GM12878 (cell line): Measurements from ENCODE around the gene THAP4. TPM values are rescaled to one million over a fixed set of nuclear protein-coding genes. Genes with fewer than 3 reads are reported as not detected.

Source experiments
- ATAC-seq: fragments of 200-7000 bp; cut with Tn5 transposase; 3 replicates; pipeline ENCODE4 v1.9.1; 2020; ENCODE audit warnings: mild to moderate bottlenecking, moderate library complexity
- BruUV-seq: library from RNA; stranded (reverse); fragments of 400-500 nt; replicated peaks from 2 replicates; lab custom pipeline; 2021; lab: Mats Ljungman, UMichigan
- CTCF ChIA-PET: fragments of 300-600 bp; sonication (Branson Sonifier 250); formaldehyde crosslinking; extraction: SDS; loops from one replicate; lab custom pipeline; 2021; ENCODE audit warnings: inconsistent platforms; lab: Yijun Ruan, JAX
- POLR2A ChIA-PET: fragments of 350-600 bp; formaldehyde crosslinking; extraction: SDS; loops from one replicate; lab custom pipeline; 2021; ENCODE audit warnings: inconsistent platforms; lab: Charles Lee
- RAD21 ChIA-PET: fragments of 300-600 bp; sonication (Branson Sonifier 250); formaldehyde crosslinking; loops from one replicate; lab custom pipeline; 2023; ENCODE audit warnings: antibody characterized with exemption; ENCODE audit not compliant: unreplicated experiment; lab: Charles Lee
- SMC1A ChIA-PET: fragments of 300-600 bp; sonication (Branson Sonifier 250); formaldehyde crosslinking; loops from one replicate; lab custom pipeline; 2023; ENCODE audit not compliant: unreplicated experiment, uncharacterized antibody; lab: Charles Lee
- DNase-seq: peaks from one replicate; pipeline ENCODE4 v3.0.0-alpha.2; 2011; ENCODE audit warnings: low read depth, low spot score
- FAIRE-seq: peaks from 3 replicates; lab custom pipeline; 2011; peaks lifted over from hg19 to GRCh38; lab: Jason Lieb, UNC
- H2AFZ ChIP-seq: 2 replicates; pipeline ENCODE4 v1.6.0; 2011; ENCODE audit warnings: low read depth, low read length, control low read depth; ENCODE audit not compliant: control insufficient read depth
- H3K27ac ChIP-seq: 2 replicates; pipeline ENCODE4 v1.5.1; 2011; ENCODE audit warnings: control low read depth; ENCODE audit not compliant: control insufficient read depth, insufficient read depth
- H3K27me3 ChIP-seq, 2 experiments: replicated peaks in 1 of 2; 2 replicates each; pipeline versions ENCODE4 v1.6.0 to v1.6.1; 2011; ENCODE audit warnings: low read length in 1 of 2; ENCODE audit not compliant: control insufficient read depth in 2 of 2, insufficient read depth in 2 of 2
- H3K36me3 ChIP-seq, 2 experiments: 2 replicates each; pipeline ENCODE4 v1.5.1; 2011; ENCODE audit warnings: low read length in 1 of 2; ENCODE audit not compliant: control insufficient read depth in 2 of 2, insufficient read depth in 2 of 2
- H3K4me1 ChIP-seq: 2 replicates; pipeline ENCODE4 v1.6.1; 2011; ENCODE audit warnings: mild to moderate bottlenecking, low read length, moderate library complexity, mixed read lengths; ENCODE audit not compliant: control insufficient read depth, insufficient read depth
- H3K4me2 ChIP-seq: 2 replicates; pipeline ENCODE4 v1.6.0; 2011; ENCODE audit warnings: control low read depth; ENCODE audit not compliant: control insufficient read depth, insufficient read depth
- H3K4me3 ChIP-seq: fragments of 200-600 bp; sonication (generic); 2 replicates; pipeline ENCODE4 v1.5.1; 2016
- H3K79me2 ChIP-seq: 2 replicates; pipeline ENCODE4 v1.6.0; 2011; ENCODE audit warnings: low read length; ENCODE audit not compliant: control insufficient read depth, insufficient read depth
- H3K9ac ChIP-seq: 2 replicates; pipeline ENCODE4 v1.8.0; 2011; ENCODE audit warnings: low read length, control low read depth, mixed read lengths; ENCODE audit not compliant: control insufficient read depth, insufficient read depth
- H3K9me3 ChIP-seq: replicated peaks from 3 replicates; pipeline ENCODE4 v1.5.1; 2011; ENCODE audit warnings: mild to moderate bottlenecking, low read length; ENCODE audit not compliant: control insufficient read depth, insufficient read depth
- H4K20me1 ChIP-seq: 2 replicates; pipeline ENCODE4 v1.6.0; 2011; ENCODE audit not compliant: control insufficient read depth, insufficient read depth
- BCL3 ChIP-seq: IDR thresholded peaks from 2 replicates; pipeline ENCODE4 v1.6.1; 2011; ENCODE audit warnings: borderline replicate concordance, low read depth, mild to moderate bottlenecking, moderate library complexity, low read length; ENCODE audit not compliant: insufficient read depth, poor library complexity, severe bottlenecking
- CHD2 ChIP-seq: IDR thresholded peaks from 2 replicates; pipeline ENCODE4 v1.6.1; 2011; ENCODE audit warnings: low read depth, low read length, improper control_type of control experiment, borderline replicate concordance
- CREM ChIP-seq: IDR thresholded peaks from 2 replicates; pipeline ENCODE4 v1.6.1; 2014; ENCODE audit warnings: antibody characterized with exemption, low read depth
- MEF2B ChIP-seq: fragments of 450-650 bp; IDR thresholded peaks from 2 replicates; pipeline ENCODE4 v1.6.1; 2018; ENCODE audit warnings: mild to moderate bottlenecking, moderate library complexity; ENCODE audit not compliant: partially characterized antibody, poor library complexity, severe bottlenecking
- SMARCA5 ChIP-seq: fragments of 450-650 bp; IDR thresholded peaks from 2 replicates; pipeline ENCODE4 v1.6.1; 2017; ENCODE audit warnings: mild to moderate bottlenecking
- YBX1 ChIP-seq: fragments of 450-650 bp; IDR thresholded peaks from 2 replicates; pipeline ENCODE4 v1.6.1; 2016; ENCODE audit warnings: antibody characterized with exemption
- YY1 ChIP-seq: IDR thresholded peaks from 2 replicates; pipeline ENCODE4 v1.6.1; 2011; ENCODE audit warnings: low read depth, mild to moderate bottlenecking, low read length
- ZZZ3 ChIP-seq: IDR thresholded peaks from 2 replicates; pipeline ENCODE4 v1.6.1; 2011; ENCODE audit warnings: low read depth; ENCODE audit not compliant: control insufficient read depth, insufficient read length
- WGBS: methylation state at CpG from one replicate; pipeline ENCODE4 v1.1.6; 2016; ENCODE audit warnings: low lambda C conversion rate; ENCODE audit not compliant: insufficient replicate concordance, insufficient coverage; ENCODE audit errors: missing lambda C conversion rate; 5-methylcytosine and 5-hydroxymethylcytosine counted together
- in situ Hi-C: fragments of 300-500 bp; cut with MboI; formaldehyde crosslinking; loops from 9 replicates; pipeline ENCODE4 v1.14.3; 2018; ENCODE audit warnings: mixed read lengths
- intact Hi-C: fragments of 100-400 bp; cut with micrococcal nuclease; formaldehyde crosslinking; loops from one replicate; pipeline ENCODE4 v1.14.2; 2022; ENCODE audit not compliant: unreplicated experiment
- polyA plus RNA-seq, 11 experiments: library from polyadenylated mRNA; depleted of rRNA in 4 of 11; unstranded in 6 of 11; stranded (reverse) in 5 of 11; fragments of >200 nt; fragmentation: Nextera tagmentation in 4 of 11; fragmentation: Illumina TruSeq in 1 of 11; extraction: Ambion mirVana in 4 of 11; extraction: Trizol in 1 of 11; gene quantifications; 1 replicate in 1 of 11; 2 replicates in 10 of 11; pipeline versions ENCODE4 v1.2.1 to v1.2.3, GENCODE V29; 2011 to 2016; ENCODE audit warnings: inconsistent platforms in 2 of 11, missing spikeins in 2 of 11, low read depth in 1 of 11
- total RNA-seq, 4 experiments: library from RNA; depleted of rRNA in 3 of 4; stranded (reverse); fragments of >200 nt in 3 of 4; fragmentation: Illumina TruSeq in 1 of 4; extraction: Trizol in 1 of 4; gene quantifications; 2 replicates each; pipeline versions ENCODE4 v1.2.1 to v1.2.3, GENCODE V29; 2013 to 2021
- TF ChIP-seq, protein P1 (sequence below): IDR thresholded peaks from 2 replicates; pipeline ENCODE4 v1.6.1; 2011; ENCODE audit warnings: mild to moderate bottlenecking, low read depth, low read length, moderate library complexity; ENCODE audit not compliant: insufficient replicate concordance

The THAP4 gene
- total and polyA plus RNA-seq, 10 of the 15 experiments (the other 5 are each of a cell fraction or from before 2014, with no cell fraction given) = 12.9 to 67.7 (median 44.5) TPM

DNA sequence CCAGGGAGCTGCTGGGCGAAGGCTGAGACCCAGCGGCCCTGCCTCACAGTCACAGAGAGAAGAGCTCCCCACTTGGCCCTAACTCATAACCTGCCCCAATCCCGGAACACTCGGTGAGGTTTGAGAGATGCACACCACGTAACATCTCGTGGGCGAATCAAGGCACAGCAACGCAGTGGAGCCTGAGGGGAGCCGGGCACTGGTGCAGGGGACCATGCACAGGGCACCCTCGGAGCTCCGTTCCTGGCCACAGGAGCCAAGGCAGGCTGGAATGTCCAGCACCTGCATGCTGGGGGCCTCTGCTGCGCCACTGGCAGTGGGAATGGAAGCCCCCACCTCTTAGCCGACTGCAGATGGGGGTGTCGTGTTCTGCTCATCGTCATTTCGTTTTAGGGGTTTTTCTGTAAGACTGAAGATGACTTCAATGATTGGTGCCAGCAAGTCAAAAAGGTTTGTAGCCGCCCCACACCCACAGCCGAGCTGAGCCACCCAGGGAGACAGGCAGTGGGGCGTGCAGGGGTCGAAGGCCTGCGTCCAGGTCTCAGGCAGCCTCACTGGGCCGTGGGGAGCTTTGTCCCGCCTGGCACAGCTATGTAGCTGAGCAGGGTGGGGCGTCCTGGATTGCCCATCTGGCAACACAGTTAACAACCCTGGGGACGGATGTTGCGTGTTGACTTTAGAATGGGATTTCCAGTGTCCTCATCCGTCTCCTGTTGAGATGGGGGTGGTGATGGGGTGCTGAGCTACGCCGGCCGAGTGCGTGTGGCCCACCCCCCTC, 33.6 kb upstream of the THAP4 start:
- Histone ChIP-seq H3K9ac (no peak overlapping the region), H3K36me3 (peaks cover 0 to 7% of the 10 kb centered on the region in 2 experiments; a peak in 3 of 4 replicates), H3K27me3 (no peaks in the 10 kb centered on the region), H4K20me1 (no peaks in the 10 kb centered on the region), H2AFZ (no peak overlapping the region), H3K79me2 (no peaks in the 10 kb centered on the region), H3K4me3 (no peak overlapping the region), H3K27ac (no peak overlapping the region), H3K9me3 (no peaks in the 10 kb centered on the region), H3K4me2 (no peak overlapping the region), H3K4me1 (no peaks in the 10 kb centered on the region)
- 89% methylated on average over 31 of the region's 31 CpGs for WGBS
- ChIA-PET POLR2A (no interaction called here), SMC1A (interaction anchor here (1.5 kb wide), 1 partner anchor 11 kb away, joined by 3 read pairs; no protein-coding TSS in a partner anchor), CTCF (interaction anchor here (1.7 kb wide), 1 partner anchor 207 kb away, joined by 8 read pairs; no protein-coding TSS in a partner anchor), RAD21 (no interaction called here)
- TF ChIP-seq MEF2B = no peak
- TF ChIP-seq YBX1 = no peak
- TF ChIP-seq CHD2 = no peak
- no peak for DNase-seq
- no peak for ATAC-seq
- no peak for FAIRE-seq
- BruUV-seq = no TSS peak
- in situ Hi-C loops (no loop called here), intact Hi-C loops (no loop called here)

DNA sequence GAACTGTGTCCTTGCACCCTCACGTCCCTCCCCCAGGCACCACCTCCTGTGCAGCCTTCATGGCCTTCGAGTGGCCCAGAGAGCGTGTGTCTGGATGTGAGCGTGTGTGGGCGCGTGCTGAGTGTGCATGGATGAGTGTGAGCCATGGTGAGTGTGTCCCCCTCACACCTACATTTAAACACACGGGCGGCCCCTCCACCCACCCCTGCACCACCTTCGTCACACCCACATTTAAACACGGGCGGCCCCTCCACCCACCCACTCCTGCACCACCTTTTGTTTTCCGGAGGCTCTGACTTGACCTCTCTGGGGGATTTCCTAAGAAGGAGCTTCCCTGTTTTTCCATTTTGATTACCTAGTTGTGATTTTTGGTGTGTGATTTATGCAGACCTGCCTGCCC, 31.9 kb upstream of the THAP4 start:
- Histone ChIP-seq H4K20me1 (no peaks in the 10 kb centered on the region), H3K9ac (no peak overlapping the region), H2AFZ (no peak overlapping the region), H3K9me3 (no peaks in the 10 kb centered on the region), H3K27me3 (no peaks in the 10 kb centered on the region), H3K4me2 (no peak overlapping the region), H3K4me3 (no peak overlapping the region), H3K36me3 (peaks cover 0 to 7% of the 10 kb centered on the region in 2 experiments; a peak in 3 of 4 replicates), H3K4me1 (no peaks in the 10 kb centered on the region), H3K27ac (no peak overlapping the region), H3K79me2 (no peaks in the 10 kb centered on the region)
- RAD21 ChIA-PET = no interaction called here
- POLR2A ChIA-PET = no interaction called here
- SMC1A ChIA-PET = no interaction called here
- in situ Hi-C loops = no loop called here
- FAIRE-seq (no peak), DNase-seq (no peak), ATAC-seq (no peak)
- intact Hi-C loops = no loop called here
- TF ChIP-seq YY1 (no peak), SMARCA5 (no peak), CREM (no peak), ZZZ3 (no peak), BCL3 (peak; percentile 82)
- TF ChIP-seq, protein P1, sequence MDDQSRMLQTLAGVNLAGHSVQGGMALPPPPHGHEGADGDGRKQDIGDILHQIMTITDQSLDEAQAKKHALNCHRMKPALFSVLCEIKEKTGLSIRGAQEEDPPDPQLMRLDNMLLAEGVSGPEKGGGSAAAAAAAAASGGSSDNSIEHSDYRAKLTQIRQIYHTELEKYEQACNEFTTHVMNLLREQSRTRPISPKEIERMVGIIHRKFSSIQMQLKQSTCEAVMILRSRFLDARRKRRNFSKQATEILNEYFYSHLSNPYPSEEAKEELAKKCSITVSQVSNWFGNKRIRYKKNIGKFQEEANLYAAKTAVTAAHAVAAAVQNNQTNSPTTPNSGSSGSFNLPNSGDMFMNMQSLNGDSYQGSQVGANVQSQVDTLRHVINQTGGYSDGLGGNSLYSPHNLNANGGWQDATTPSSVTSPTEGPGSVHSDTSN = peak; percentile 40
- CTCF ChIA-PET = no interaction called here
- 100% methylated on average over 3 of the region's 12 CpGs for WGBS
- BruUV-seq = no TSS peak
